ENCODE data around the gene GALNT15.

DNA sequence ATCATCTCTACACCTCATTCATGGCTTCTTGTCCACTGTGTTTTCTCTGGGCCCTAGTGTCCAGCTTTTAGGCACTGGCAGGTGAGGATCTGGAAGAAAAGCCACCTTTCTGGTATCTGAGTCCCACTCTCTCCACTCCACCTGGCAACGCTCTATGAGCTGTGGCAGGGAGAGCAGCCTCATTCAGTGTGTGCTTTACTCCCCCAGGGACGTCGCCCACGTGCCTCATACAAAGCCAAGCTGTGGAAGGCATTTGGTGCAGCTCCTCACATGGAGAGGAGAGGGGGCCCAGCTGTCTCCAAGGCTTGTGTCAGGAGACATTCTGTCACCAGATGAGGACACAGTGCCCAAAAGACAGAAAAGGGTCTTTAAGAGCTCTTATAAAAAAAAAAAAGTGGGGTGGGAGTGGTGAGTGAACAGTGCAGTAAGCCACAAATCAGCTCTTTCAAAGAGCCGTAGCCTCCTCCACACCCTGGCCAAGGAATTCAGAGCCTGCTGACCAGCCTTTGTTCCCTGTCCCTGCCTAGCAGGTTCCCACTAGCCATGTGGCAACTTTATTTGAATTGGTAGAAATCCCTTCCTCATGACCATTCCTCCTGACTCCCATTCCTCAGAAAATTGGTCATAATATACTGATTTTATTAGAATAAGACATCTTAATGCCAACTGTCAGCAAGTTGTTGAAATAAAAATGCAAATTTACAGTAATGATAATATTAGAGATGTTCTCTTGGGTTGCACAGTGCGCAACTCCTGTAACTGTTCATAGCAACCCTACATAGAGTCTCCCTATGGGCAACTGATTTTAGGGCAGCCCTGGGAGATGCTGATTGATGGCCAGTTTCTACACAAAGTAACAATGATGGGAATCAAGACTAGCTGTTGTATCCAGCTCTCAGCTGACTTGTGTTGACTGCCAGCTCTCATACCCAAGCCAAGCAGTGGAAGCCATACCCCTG is 29.5 kb downstream of the GALNT15 start:
- TF ChIP-seq POLR2A (IDR thresholded peaks at IDR 0.05; ENCODE audit: low read depth, low read length) (no peak), PAX5 (IDR thresholded peaks at IDR 0.05; ENCODE audit: insufficient read depth, low read length, severe bottlenecking) (no peak)
